Measurements from ENCODE around the gene TACC2.

Gene TACC2

GRCh38 chr10:122190176-122190943, 201.4 kb downstream of the TACC2 start:
- Mint-ChIP-seq H3K4me3 (no peak overlapping the region), H3K27me3 (ENCODE audit: low read depth, poor library complexity) (peaks cover 5% of the 10 kb centered on the region), H3K9me3 (no peaks in the 10 kb centered on the region), H3K4me1 (peaks cover 64% of the 10 kb centered on the region), H3K27ac (peak overlapping the region; percentile 39), H3K36me3 (ENCODE audit: low read depth) (peaks cover 15% of the 10 kb centered on the region)
- no peak for DNase-seq
- TF ChIP-seq CTCF (IDR thresholded peaks at IDR 0.05) = no peak

- Mint-ChIP-seq H3K27me3 (ENCODE audit: low read depth, poor library complexity) (peaks cover 5% of the 10 kb centered on the region), H3K9me3 (no peaks in the 10 kb centered on the region), H3K36me3 (ENCODE audit: low read depth) (peaks cover 24% of the 10 kb centered on the region), H3K4me1 (peaks cover 58% of the 10 kb centered on the region), H3K27ac (no peak overlapping the region), H3K4me3 (no peak overlapping the region)
- no peak for DNase-seq
- no peak for TF ChIP-seq CTCF (IDR thresholded peaks at IDR 0.05)
These were observed 203.1 kb downstream of the TACC2 start for GRCh38 chr10:122191936-122192541.

- H3K27me3 Mint-ChIP-seq (ENCODE audit: low read depth, poor library complexity) = peaks cover 7% of the 10 kb centered on the region
These were observed 205.3 kb downstream of the TACC2 start for GRCh38 chr10:122194251-122194650.

GRCh38 chr10:122196218-122196617, 207.3 kb downstream of the TACC2 start:
- TF ChIP-seq CTCF (IDR thresholded peaks at IDR 0.05) = no peak
- peaks cover 50% of the 10 kb centered on the region for H3K36me3 Mint-ChIP-seq (ENCODE audit: low read depth)
- no peak for DNase-seq
- peaks cover 30% of the 10 kb centered on the region for H3K4me1 Mint-ChIP-seq
- peaks cover 7% of the 10 kb centered on the region for H3K27me3 Mint-ChIP-seq (ENCODE audit: low read depth, poor library complexity)
- no peaks in the 10 kb centered on the region for H3K9me3 Mint-ChIP-seq
- H3K4me3 Mint-ChIP-seq = no peak overlapping the region
- H3K27ac Mint-ChIP-seq = peak overlapping the region; percentile 57

More at GRCh38 chr10:122194251-122194650, 205.3 kb downstream of the TACC2 start:
- Mint-ChIP-seq H3K4me3 (no peak overlapping the region), H3K9me3 (no peaks in the 10 kb centered on the region), H3K36me3 (ENCODE audit: low read depth) (peaks cover 40% of the 10 kb centered on the region), H3K27ac (peak overlapping the region; percentile 71), H3K4me1 (peaks cover 42% of the 10 kb centered on the region)
- no peak for DNase-seq
- no peak for TF ChIP-seq CTCF (IDR thresholded peaks at IDR 0.05)

- no peak overlapping the region for H3K27ac Mint-ChIP-seq
- H3K4me1 Mint-ChIP-seq = peaks cover 21% of the 10 kb centered on the region
- peaks cover 7% of the 10 kb centered on the region for H3K27me3 Mint-ChIP-seq (ENCODE audit: low read depth, poor library complexity)
- H3K4me3 Mint-ChIP-seq = no peak overlapping the region
- no peak for TF ChIP-seq CTCF (IDR thresholded peaks at IDR 0.05)
- H3K9me3 Mint-ChIP-seq = no peaks in the 10 kb centered on the region
- peaks cover 58% of the 10 kb centered on the region for H3K36me3 Mint-ChIP-seq (ENCODE audit: low read depth)
- DNase-seq = no peak
These were observed 208.8 kb downstream of the TACC2 start for GRCh38 chr10:122197611-122198222.

Data from nephron progenitor cell (in vitro differentiated cells).